ENCODE data around the gene FCMR.

The FCMR gene

DNA sequence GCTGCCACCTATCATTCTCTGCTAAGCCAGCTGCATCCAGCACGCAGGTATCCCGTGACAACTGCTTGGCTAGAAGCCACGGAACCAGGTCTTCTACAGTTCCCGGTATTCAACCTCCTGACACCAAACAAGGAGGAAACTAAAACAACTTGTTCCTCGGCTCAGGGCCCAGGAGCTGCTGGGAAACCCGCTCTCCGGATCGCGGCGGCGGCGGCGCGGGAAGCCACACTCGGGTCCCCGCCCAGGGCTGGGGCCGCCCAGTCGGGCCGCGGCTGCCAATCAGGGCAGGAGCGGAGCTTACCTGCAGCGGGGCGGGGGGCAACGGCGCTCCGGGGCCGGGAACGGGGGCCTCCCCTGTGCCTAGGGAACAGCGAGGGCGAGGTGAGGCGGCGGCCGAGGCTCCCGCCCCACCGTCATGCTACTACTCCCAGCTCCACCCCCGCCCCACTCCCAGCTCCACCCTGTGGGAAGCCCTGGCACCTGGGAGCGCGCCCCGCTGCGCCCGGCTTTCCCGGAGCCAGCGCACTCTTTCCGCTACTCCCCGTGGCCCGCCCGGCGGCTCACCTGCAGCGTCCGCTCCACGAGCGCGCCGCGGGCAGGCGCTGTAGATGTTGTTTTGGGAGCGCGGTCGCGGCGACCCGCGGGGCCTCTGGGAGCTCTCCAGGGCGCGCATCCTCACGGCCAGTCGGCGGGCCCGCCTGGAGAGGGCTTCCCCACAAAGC is 12.4 kb downstream of the FCMR start:
- Histone ChIP-seq H3K36me3 (ENCODE audit: control insufficient read depth in 2 of 2, insufficient read depth in 2 of 2, low read length in 2 of 2) (no peaks in the 10 kb centered on the region), H3K27me3 (ENCODE audit: control insufficient read depth in 1 of 2, insufficient read depth in 2 of 2, low read length in 2 of 2) (peaks cover 32% of the 10 kb centered on the region in 2 donors), H3K27ac (ENCODE audit: low read length) (no peak overlapping the region), H3K9me3 (ENCODE audit: control insufficient read depth in 2 of 2, low read length in 2 of 2) (no peaks in the 10 kb centered on the region), H3K9ac (ENCODE audit: low read length in 2 of 2) (peak overlapping the region in 1 of 2 donors; percentile 51), H3K4me1 (ENCODE audit: control insufficient read depth, insufficient read depth, low read length) (peaks cover 14% of the 10 kb centered on the region), H3K4me3 (ENCODE audit: low read length in 2 of 2) (peak overlapping the region; percentile 32 to 70)

DNA sequence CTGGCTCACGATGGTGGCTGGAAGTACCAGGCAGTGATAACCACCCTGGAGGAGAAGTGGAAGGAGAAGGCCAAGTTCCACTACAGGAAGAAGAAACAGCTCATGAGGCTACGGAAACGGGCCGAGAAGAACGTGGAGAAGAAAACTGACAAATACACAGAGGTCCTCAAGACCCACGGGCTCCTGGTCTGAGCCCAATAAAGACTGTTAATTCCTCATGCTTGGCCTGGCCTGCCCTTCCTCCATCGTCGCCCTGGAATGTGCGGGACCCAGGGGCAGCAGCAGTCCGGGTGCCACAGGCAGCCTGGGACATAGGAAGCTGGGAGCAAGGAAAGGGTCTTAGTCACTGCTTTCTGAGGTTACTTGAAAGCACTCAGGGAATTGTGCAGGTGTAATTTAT is 13.7 kb downstream of the FCMR start:
- no peaks in the 10 kb centered on the region for H3K9me3 ChIP-seq (ENCODE audit: control insufficient read depth in 2 of 2, low read length in 2 of 2)
- peaks cover 14% of the 10 kb centered on the region for H3K4me1 ChIP-seq (ENCODE audit: control insufficient read depth, insufficient read depth, low read length)
- H3K27ac ChIP-seq (ENCODE audit: low read length): no peak overlapping the region
- H3K4me3 ChIP-seq (ENCODE audit: low read length in 2 of 2): no peak overlapping the region
- H3K36me3 ChIP-seq (ENCODE audit: control insufficient read depth in 2 of 2, insufficient read depth in 2 of 2, low read length in 2 of 2): no peaks in the 10 kb centered on the region
- H3K9ac ChIP-seq (ENCODE audit: low read length in 2 of 2): no peak overlapping the region
- H3K27me3 ChIP-seq (ENCODE audit: control insufficient read depth in 1 of 2, insufficient read depth in 2 of 2, low read length in 2 of 2): peaks cover 28 to 32% of the 10 kb centered on the region in 2 donors

DNA sequence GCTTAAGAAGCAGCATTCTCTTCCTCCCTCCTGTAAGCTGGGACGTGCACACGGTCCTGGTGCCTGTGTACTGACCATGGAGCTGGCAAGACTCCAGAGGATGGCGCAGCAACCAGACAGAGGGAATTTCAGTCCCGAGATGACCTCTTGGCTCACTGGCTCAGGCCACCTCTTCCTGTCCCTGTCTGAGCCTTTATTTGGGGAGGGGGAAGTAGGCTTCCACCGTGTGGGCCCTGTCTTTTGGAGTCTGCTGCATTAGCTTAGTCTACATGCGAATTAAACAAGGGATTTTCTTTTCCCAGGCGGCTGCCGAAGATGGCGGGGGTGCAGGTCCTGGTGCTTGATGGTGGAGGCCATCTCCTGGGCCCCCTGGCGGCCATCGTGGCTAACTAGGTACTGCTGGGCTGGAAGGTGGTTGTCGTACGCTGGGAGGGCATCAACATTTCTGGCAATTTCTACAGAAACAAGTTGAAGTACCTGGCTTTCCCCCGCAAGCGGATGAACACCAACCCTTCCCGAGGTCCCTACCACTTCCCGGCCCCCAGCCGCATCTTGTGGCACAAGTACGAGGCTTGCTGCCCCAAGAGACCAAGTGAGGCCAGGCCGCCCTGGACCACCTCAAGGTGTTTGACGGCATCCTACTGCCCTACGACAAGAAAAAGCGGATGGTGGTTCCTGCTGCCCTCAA is 14.3 kb downstream of the FCMR start:
- Histone ChIP-seq H3K4me1 (ENCODE audit: control insufficient read depth, insufficient read depth, low read length) (peaks cover 12% of the 10 kb centered on the region), H3K9me3 (ENCODE audit: control insufficient read depth in 2 of 2, low read length in 2 of 2) (no peaks in the 10 kb centered on the region), H3K9ac (ENCODE audit: low read length in 2 of 2) (no peak overlapping the region), H3K27me3 (ENCODE audit: control insufficient read depth in 1 of 2, insufficient read depth in 2 of 2, low read length in 2 of 2) (peaks cover 26 to 28% of the 10 kb centered on the region in 2 donors), H3K27ac (ENCODE audit: low read length) (no peak overlapping the region), H3K36me3 (ENCODE audit: control insufficient read depth in 2 of 2, insufficient read depth in 2 of 2, low read length in 2 of 2) (no peaks in the 10 kb centered on the region), H3K4me3 (ENCODE audit: low read length in 2 of 2) (no peak overlapping the region)

DNA sequence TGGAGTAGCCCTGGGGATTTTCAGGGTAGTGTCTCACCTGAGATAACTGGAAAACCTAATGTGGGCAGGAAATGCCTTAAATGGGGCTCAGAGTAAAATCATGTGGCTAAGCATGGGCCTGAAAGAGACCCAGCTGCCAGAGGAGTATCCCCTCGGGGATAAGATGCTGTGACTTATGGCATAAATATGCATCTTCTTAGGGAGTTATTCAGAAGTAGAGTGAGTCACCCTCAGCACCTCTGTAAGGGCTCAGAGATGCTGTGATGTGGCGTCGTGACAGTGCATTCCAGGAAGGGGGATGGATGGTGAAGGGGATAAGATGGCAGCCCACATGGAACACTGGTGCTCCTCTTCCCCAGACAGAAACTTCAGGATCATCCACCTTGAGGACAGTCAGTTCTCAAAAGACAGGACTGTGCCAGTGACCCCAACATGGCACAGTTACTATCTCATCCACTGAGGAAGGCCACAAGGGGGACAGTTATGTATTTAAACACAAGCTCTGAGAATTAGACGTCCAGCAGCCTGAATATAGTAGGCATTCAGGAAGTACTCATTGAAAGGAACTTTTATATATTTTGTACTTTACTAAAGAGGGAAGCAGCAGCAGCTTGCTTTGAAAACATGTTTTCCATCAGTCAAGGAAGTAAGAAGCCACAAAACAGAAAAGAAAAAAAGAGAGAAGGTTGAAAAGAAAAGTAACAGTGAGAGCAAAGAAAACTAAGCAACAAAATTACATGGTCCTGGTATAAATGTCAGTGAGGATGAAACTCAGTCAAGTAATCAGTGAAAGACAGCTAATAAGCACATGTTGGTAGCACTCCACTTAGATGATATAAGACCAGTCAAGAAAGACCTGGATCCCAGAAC is 16.2 kb downstream of the FCMR start:
- H3K4me3 ChIP-seq (ENCODE audit: low read length in 2 of 2): no peak overlapping the region
- peaks cover 22 to 25% of the 10 kb centered on the region in 2 donors for H3K27me3 ChIP-seq (ENCODE audit: control insufficient read depth in 1 of 2, insufficient read depth in 2 of 2, low read length in 2 of 2)

DNA sequence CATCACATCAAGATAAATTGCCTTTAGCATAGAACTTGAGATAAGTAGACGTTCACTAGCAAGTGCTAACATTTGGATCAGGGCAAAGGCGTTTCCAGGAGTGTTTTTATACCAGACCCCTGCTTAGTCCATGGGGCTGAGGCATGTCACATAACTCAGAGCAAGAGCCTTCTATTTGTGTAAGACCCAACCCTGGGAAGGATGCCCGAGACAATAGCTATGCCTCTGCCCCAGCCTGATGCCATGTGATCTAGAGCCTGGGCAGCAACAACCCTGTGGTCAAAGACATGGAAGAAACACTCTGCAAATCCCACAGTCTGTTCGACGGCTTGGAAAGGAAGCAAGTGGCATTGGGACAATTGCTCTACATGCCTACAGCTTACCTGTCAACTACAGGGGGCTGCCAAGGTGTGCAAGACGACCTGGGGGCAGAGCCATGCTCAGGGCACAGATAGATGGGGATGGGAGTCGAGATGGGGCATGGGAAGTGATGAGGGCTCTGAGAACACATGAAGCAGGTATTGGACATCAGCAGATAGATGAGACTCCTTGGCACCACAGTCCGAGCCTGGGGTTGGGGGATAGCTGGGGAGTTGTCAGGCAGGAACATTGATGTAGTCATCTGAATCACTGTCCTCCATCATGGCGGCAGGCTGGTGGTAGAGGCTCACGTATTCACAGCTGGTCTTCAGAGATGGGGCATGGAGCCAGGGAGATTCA is 17.2 kb downstream of the FCMR start:
- Histone ChIP-seq H3K9ac (ENCODE audit: low read length in 2 of 2) (no peak overlapping the region), H3K27me3 (ENCODE audit: control insufficient read depth in 1 of 2, insufficient read depth in 2 of 2, low read length in 2 of 2) (peaks cover 15 to 16% of the 10 kb centered on the region in 2 donors), H3K4me3 (ENCODE audit: low read length in 2 of 2) (no peak overlapping the region), H3K36me3 (ENCODE audit: control insufficient read depth in 2 of 2, insufficient read depth in 2 of 2, low read length in 2 of 2) (no peaks in the 10 kb centered on the region), H3K27ac (ENCODE audit: low read length) (no peak overlapping the region), H3K9me3 (ENCODE audit: control insufficient read depth in 2 of 2, low read length in 2 of 2) (no peaks in the 10 kb centered on the region), H3K4me1 (ENCODE audit: control insufficient read depth, insufficient read depth, low read length) (peaks cover 6% of the 10 kb centered on the region)

More for the DNA sequence above, 16.2 kb downstream of the FCMR start:
- no peaks in the 10 kb centered on the region for H3K9me3 ChIP-seq (ENCODE audit: control insufficient read depth in 2 of 2, low read length in 2 of 2)
- H3K27ac ChIP-seq (ENCODE audit: low read length): no peak overlapping the region
- peaks cover 10% of the 10 kb centered on the region for H3K4me1 ChIP-seq (ENCODE audit: control insufficient read depth, insufficient read depth, low read length)
- no peaks in the 10 kb centered on the region for H3K36me3 ChIP-seq (ENCODE audit: control insufficient read depth in 2 of 2, insufficient read depth in 2 of 2, low read length in 2 of 2)
- H3K9ac ChIP-seq (ENCODE audit: low read length in 2 of 2): no peak overlapping the region

DNA sequence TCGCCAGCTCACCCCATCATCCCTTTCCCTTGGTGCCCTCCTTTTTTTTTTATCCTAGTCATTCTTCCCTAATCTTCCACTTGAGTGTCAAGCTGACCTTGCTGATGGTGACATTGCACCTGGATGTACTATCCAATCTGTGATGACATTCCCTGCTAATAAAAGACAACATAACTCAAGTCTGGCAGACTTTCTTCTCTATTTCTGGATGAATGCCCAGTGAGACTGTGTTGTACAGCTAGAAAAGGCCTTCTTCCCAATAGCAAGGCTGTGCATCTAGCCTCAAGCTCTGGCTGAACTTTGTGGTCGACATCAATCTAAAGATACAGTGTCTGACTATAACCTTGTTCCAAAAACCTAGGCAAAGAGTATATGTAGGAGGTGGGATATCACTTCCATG is 18.1 kb downstream of the FCMR start:
- H3K27me3 ChIP-seq (ENCODE audit: control insufficient read depth in 1 of 2, insufficient read depth in 2 of 2, low read length in 2 of 2): peaks cover 9 to 11% of the 10 kb centered on the region in 2 donors
- no peak overlapping the region for H3K27ac ChIP-seq (ENCODE audit: low read length)
- H3K4me3 ChIP-seq (ENCODE audit: low read length in 2 of 2): no peak overlapping the region
- H3K36me3 ChIP-seq (ENCODE audit: control insufficient read depth in 2 of 2, insufficient read depth in 2 of 2, low read length in 2 of 2): no peaks in the 10 kb centered on the region
- no peaks in the 10 kb centered on the region for H3K4me1 ChIP-seq (ENCODE audit: control insufficient read depth, insufficient read depth, low read length)
- H3K9me3 ChIP-seq (ENCODE audit: control insufficient read depth in 2 of 2, low read length in 2 of 2): no peaks in the 10 kb centered on the region
- H3K9ac ChIP-seq (ENCODE audit: low read length in 2 of 2): no peak overlapping the region

DNA sequence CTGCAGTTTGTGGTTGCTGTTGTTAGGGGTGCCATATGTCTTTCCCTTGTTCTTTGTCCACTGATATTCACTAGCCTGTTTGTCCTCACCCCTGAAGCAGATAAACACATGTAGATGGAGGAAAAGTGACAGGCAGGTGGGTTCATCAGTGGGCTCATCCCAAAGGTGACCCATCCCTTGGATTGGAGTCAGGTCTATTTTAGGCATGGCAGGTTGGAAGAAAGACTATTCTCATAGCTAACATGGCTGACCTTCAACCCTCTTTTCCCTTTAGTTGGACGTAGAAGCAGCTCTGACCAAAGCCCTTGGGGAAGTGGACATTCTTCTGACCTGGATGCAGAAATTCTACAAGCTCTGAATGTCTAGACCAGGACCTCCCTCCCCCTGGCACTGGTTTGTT is 19.0 kb downstream of the FCMR start:
- Histone ChIP-seq H3K4me1 (ENCODE audit: control insufficient read depth, insufficient read depth, low read length) (no peaks in the 10 kb centered on the region), H3K36me3 (ENCODE audit: control insufficient read depth in 2 of 2, insufficient read depth in 2 of 2, low read length in 2 of 2) (no peaks in the 10 kb centered on the region), H3K4me3 (ENCODE audit: low read length in 2 of 2) (no peak overlapping the region), H3K27ac (ENCODE audit: low read length) (no peak overlapping the region), H3K27me3 (ENCODE audit: control insufficient read depth in 1 of 2, insufficient read depth in 2 of 2, low read length in 2 of 2) (peaks cover 2 to 11% of the 10 kb centered on the region in 2 donors), H3K9me3 (ENCODE audit: control insufficient read depth in 2 of 2, low read length in 2 of 2) (no peaks in the 10 kb centered on the region), H3K9ac (ENCODE audit: low read length in 2 of 2) (no peak overlapping the region)

DNA sequence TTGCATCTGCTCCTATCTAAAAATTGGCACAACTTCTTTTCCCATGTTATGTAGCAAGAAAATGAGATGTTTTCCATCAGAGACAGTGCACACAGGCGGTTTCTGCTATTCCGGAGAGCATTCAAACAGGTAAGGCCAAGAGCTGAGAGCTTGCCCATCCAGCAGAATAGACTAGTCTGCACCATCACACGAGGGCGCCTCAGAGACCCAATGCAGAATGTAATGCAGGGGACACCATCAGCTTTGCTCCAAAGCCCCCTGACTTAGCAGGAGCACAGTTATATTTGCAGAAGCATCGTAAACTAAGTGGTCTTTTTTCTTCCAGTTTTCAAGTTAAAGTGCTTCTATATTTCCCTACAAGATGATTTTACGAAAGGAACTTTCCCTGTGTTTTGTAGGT is 19.8 kb downstream of the FCMR start:
- Histone ChIP-seq H3K9me3 (ENCODE audit: control insufficient read depth in 2 of 2, low read length in 2 of 2) (no peaks in the 10 kb centered on the region), H3K9ac (ENCODE audit: low read length in 2 of 2) (no peak overlapping the region), H3K27ac (ENCODE audit: low read length) (no peak overlapping the region), H3K27me3 (ENCODE audit: control insufficient read depth in 1 of 2, insufficient read depth in 2 of 2, low read length in 2 of 2) (peaks cover 2 to 5% of the 10 kb centered on the region in 2 donors), H3K36me3 (ENCODE audit: control insufficient read depth in 2 of 2, insufficient read depth in 2 of 2, low read length in 2 of 2) (no peaks in the 10 kb centered on the region), H3K4me3 (ENCODE audit: low read length in 2 of 2) (no peak overlapping the region), H3K4me1 (ENCODE audit: control insufficient read depth, insufficient read depth, low read length) (no peaks in the 10 kb centered on the region)

DNA sequence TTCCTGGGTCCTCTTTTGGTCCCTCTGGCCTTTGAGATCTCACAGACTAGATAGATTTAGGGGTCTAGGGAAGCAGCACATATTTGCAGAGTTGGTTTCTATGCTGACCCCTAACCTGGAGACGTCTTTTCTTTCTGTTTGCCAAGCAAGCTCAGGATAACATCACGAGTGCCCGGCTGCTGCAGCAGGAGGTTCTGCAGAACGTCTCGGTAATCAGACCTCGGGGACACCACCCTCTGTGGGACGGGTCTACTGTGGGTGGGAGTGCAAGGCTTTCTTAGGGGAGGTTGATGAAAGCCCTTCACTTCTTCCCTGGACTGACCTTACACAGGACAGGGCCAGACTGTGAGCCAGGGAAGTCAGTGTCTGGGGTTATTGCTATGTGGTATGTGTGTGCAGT is 21.6 kb downstream of the FCMR start:
- Histone ChIP-seq H3K36me3 (ENCODE audit: control insufficient read depth in 2 of 2, insufficient read depth in 2 of 2, low read length in 2 of 2) (no peaks in the 10 kb centered on the region), H3K4me3 (ENCODE audit: low read length in 2 of 2) (no peak overlapping the region), H3K4me1 (ENCODE audit: control insufficient read depth, insufficient read depth, low read length) (peaks cover 4% of the 10 kb centered on the region), H3K27me3 (ENCODE audit: control insufficient read depth in 1 of 2, insufficient read depth in 2 of 2, low read length in 2 of 2) (peaks cover 2 to 10% of the 10 kb centered on the region in 2 donors), H3K9ac (ENCODE audit: low read length in 2 of 2) (no peak overlapping the region), H3K9me3 (ENCODE audit: control insufficient read depth in 2 of 2, low read length in 2 of 2) (no peaks in the 10 kb centered on the region), H3K27ac (ENCODE audit: low read length) (no peak overlapping the region)

DNA sequence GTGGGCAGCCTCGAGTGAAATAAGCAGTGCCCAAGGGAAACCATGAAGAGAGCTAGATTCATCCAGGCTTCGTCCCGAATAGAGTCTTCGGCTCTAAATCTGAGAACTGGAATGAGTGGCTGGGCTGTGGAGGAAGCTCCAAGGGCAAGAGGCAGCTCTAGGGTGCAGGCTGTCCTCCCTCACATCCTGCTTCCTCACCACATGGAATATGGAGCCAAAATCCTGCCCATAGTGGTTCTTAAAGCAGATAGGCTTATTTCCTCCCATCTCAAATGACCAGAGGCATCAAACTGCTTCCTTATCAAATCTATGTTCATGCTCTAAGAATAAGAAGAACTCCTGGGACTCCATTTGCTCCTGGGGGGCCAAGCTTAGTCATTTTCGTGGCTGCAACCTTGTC is 22.0 kb downstream of the FCMR start:
- Histone ChIP-seq H3K27ac (ENCODE audit: low read length) (no peak overlapping the region), H3K4me1 (ENCODE audit: control insufficient read depth, insufficient read depth, low read length) (peaks cover 4% of the 10 kb centered on the region)

More for the DNA sequence above, 22.0 kb downstream of the FCMR start:
- no peak overlapping the region for H3K9ac ChIP-seq (ENCODE audit: low read length in 2 of 2)
- H3K9me3 ChIP-seq (ENCODE audit: control insufficient read depth in 2 of 2, low read length in 2 of 2): no peaks in the 10 kb centered on the region
- H3K27me3 ChIP-seq (ENCODE audit: control insufficient read depth in 1 of 2, insufficient read depth in 2 of 2, low read length in 2 of 2): peaks cover 2 to 9% of the 10 kb centered on the region in 2 donors
- H3K4me3 ChIP-seq (ENCODE audit: low read length in 2 of 2): no peak overlapping the region
- H3K36me3 ChIP-seq (ENCODE audit: control insufficient read depth in 2 of 2, insufficient read depth in 2 of 2, low read length in 2 of 2): no peaks in the 10 kb centered on the region
